ENCODE data around the gene KIF26B.

The KIF26B gene

GRCh38 chr1:245213066-245213831 lies 58.5 kb downstream of the KIF26B start:
- H3K4me3 ChIP-seq (ENCODE audit: low read length): no peak overlapping the region
- no peak for TF ChIP-seq CTCF (conservative IDR thresholded peaks at IDR 0.05; ENCODE audit: low read length)
- no peak for DNase-seq (ENCODE audit: low read depth)

GRCh38 chr1:245215071-245215470 lies 60.3 kb downstream of the KIF26B start:
- no peak overlapping the region for H3K4me3 ChIP-seq (ENCODE audit: low read length)
- no peak for DNase-seq (ENCODE audit: low read depth)
- TF ChIP-seq CTCF (conservative IDR thresholded peaks at IDR 0.05; ENCODE audit: low read length): no peak

GRCh38 chr1:245216366-245217115 lies 61.8 kb downstream of the KIF26B start:
- peak; percentile 23 for DNase-seq (ENCODE audit: low read depth)
- H3K4me3 ChIP-seq (ENCODE audit: low read length): no peak overlapping the region
- no peak for TF ChIP-seq CTCF (conservative IDR thresholded peaks at IDR 0.05; ENCODE audit: low read length)

- TF ChIP-seq CTCF (conservative IDR thresholded peaks at IDR 0.05; ENCODE audit: low read length): no peak
- no peak overlapping the region for H3K4me3 ChIP-seq (ENCODE audit: low read length)
- DNase-seq (ENCODE audit: low read depth): no peak
Measured at GRCh38 chr1:245217853-245218608, 63.2 kb downstream of the KIF26B start.

- H3K4me3 ChIP-seq (ENCODE audit: low read length): no peak overlapping the region
- TF ChIP-seq CTCF (conservative IDR thresholded peaks at IDR 0.05; ENCODE audit: low read length): no peak
- peak; percentile 59 for DNase-seq (ENCODE audit: low read depth)
Measured at GRCh38 chr1:245220381-245220985, 65.7 kb downstream of the KIF26B start.

GRCh38 chr1:245221805-245222204 lies 67.0 kb downstream of the KIF26B start:
- no peak for TF ChIP-seq CTCF (conservative IDR thresholded peaks at IDR 0.05; ENCODE audit: low read length)
- no peak overlapping the region for H3K4me3 ChIP-seq (ENCODE audit: low read length)
- no peak for DNase-seq (ENCODE audit: low read depth)

Data from AG10803 (cell line).